Trophoblast cell (in vitro differentiated cells and primary cell): ENCODE results near the gene MAPK8IP2.

Experiments
- DNase-seq, 2 donors: peaks; one replicate each; pipeline ENCODE4 v3.0.0-alpha.2; 2016
- H2AFZ ChIP-seq: 2 replicates; pipeline ENCODE4 v1.6.1; 2013; ENCODE audit warnings: low read length, moderate library complexity, mild to moderate bottlenecking; ENCODE audit not compliant: insufficient read depth, poor library complexity
- H2AK5ac ChIP-seq: 2 replicates; pipeline ENCODE4 v1.6.1; 2013; ENCODE audit warnings: mild to moderate bottlenecking, low read length
- H2BK120ac ChIP-seq: 2 replicates; pipeline ENCODE4 v1.6.1; 2013; ENCODE audit warnings: low read length, mild to moderate bottlenecking, moderate library complexity; ENCODE audit not compliant: insufficient read depth, poor library complexity
- H2BK12ac ChIP-seq: 2 replicates; pipeline ENCODE4 v1.6.1; 2013; ENCODE audit warnings: mild to moderate bottlenecking, low read length, moderate library complexity
- H2BK5ac ChIP-seq: 2 replicates; pipeline ENCODE4 v1.6.1; 2013; ENCODE audit warnings: low read length, low read depth, moderate library complexity, mild to moderate bottlenecking; ENCODE audit not compliant: poor library complexity
- H3K14ac ChIP-seq: 2 replicates; pipeline ENCODE4 v1.6.1; 2013; ENCODE audit warnings: mild to moderate bottlenecking, low read length
- H3K18ac ChIP-seq: 2 replicates; pipeline ENCODE4 v1.6.1; 2013; ENCODE audit warnings: mild to moderate bottlenecking, low read length
- H3K23ac ChIP-seq: 2 replicates; pipeline ENCODE4 v1.6.1; 2013; ENCODE audit warnings: low read length
- H3K27ac ChIP-seq: 2 replicates; pipeline ENCODE4 v1.5.1; 2013; ENCODE audit warnings: low read depth, mild to moderate bottlenecking, inconsistent platforms, low read length, moderate library complexity
- H3K27me3 ChIP-seq: 2 replicates; pipeline ENCODE4 v1.6.1; 2013; ENCODE audit warnings: inconsistent platforms, mild to moderate bottlenecking, low read length, moderate library complexity; ENCODE audit not compliant: insufficient read depth
- H3K36me3 ChIP-seq, 2 experiments: 1 replicate in 1 of 2; 2 replicates in 1 of 2; pipeline ENCODE4 v1.6.1; 2013; ENCODE audit warnings: low read length in 2 of 2, mild to moderate bottlenecking in 2 of 2, moderate library complexity in 1 of 2; ENCODE audit not compliant: insufficient read depth in 2 of 2, control insufficient read depth in 1 of 2
- H3K4ac ChIP-seq: 2 replicates; pipeline ENCODE4 v1.6.1; 2013; ENCODE audit warnings: low read depth, mild to moderate bottlenecking, low read length, moderate library complexity
- H3K4me1 ChIP-seq, 2 experiments: 1 replicate in 1 of 2; 2 replicates in 1 of 2; pipeline ENCODE4 v1.6.1; 2013; ENCODE audit warnings: low read length in 2 of 2, mild to moderate bottlenecking in 2 of 2, moderate library complexity in 1 of 2; ENCODE audit not compliant: insufficient read depth in 2 of 2, control insufficient read depth in 1 of 2
- H3K4me2 ChIP-seq: 2 replicates; pipeline ENCODE4 v1.6.1; 2013; ENCODE audit warnings: inconsistent platforms, mild to moderate bottlenecking, low read length, moderate library complexity
- H3K4me3 ChIP-seq: 2 replicates; pipeline ENCODE4 v1.5.1; 2013; ENCODE audit warnings: mild to moderate bottlenecking, low read depth, low read length, inconsistent platforms
- H3K79me1 ChIP-seq: one replicate; pipeline ENCODE4 v1.6.1; 2013; ENCODE audit warnings: low read length
- H3K79me2 ChIP-seq: 2 replicates; pipeline ENCODE4 v1.6.1; 2013; ENCODE audit warnings: low read length, mild to moderate bottlenecking; ENCODE audit not compliant: control insufficient read depth, insufficient read depth, poor library complexity
- H3K9ac ChIP-seq: 2 replicates; pipeline ENCODE4 v1.6.1; 2013; ENCODE audit warnings: mild to moderate bottlenecking, low read length
- H3K9me3 ChIP-seq: 2 replicates; pipeline ENCODE4 v1.6.1; 2013; ENCODE audit warnings: low read depth, mild to moderate bottlenecking, control low read depth, inconsistent platforms, low read length; ENCODE audit not compliant: insufficient read depth
- H4K12ac ChIP-seq: 2 replicates; pipeline ENCODE4 v1.6.1; 2013; ENCODE audit warnings: low read depth, mild to moderate bottlenecking, low read length, moderate library complexity
- H4K8ac ChIP-seq: 2 replicates; pipeline ENCODE4 v1.6.1; 2013; ENCODE audit warnings: low read depth, mild to moderate bottlenecking, low read length, moderate library complexity
- H4K91ac ChIP-seq: one replicate; pipeline ENCODE4 v1.6.1; 2013; ENCODE audit warnings: low read depth, mild to moderate bottlenecking, low read length, moderate library complexity
- WGBS: extraction: QIAGEN DNeasy Blood & Tissue Kit; methylation state at CpG from one replicate; pipeline ENCODE4 v1.1.7; 2013; ENCODE audit warnings: missing lambda C conversion rate; ENCODE audit not compliant: insufficient read length, insufficient coverage; ENCODE audit errors: extremely low coverage; 5-methylcytosine and 5-hydroxymethylcytosine counted together

The MAPK8IP2 gene

GRCh38 chr22:50621948-50622722 lies 21.5 kb downstream of the MAPK8IP2 start:
- no peak overlapping the region for H2AK5ac ChIP-seq
- H3K27ac ChIP-seq = no peak overlapping the region
- no peak overlapping the region for H2BK120ac ChIP-seq
- H3K4ac ChIP-seq = no peak overlapping the region
- H3K23ac ChIP-seq = no peak overlapping the region
- whole genome bisulfite sequencing = no CpG with 5 or more reads among the region's 18 CpGs
- no peak overlapping the region for H3K4me2 ChIP-seq
- no peak overlapping the region for H3K18ac ChIP-seq
- no peaks in the 10 kb centered on the region for H3K79me1 ChIP-seq
- H3K4me1 ChIP-seq = peaks cover 1 to 2% of the 10 kb centered on the region in 2 experiments
- H3K79me2 ChIP-seq = no peaks in the 10 kb centered on the region
- no peak overlapping the region for H4K8ac ChIP-seq
- no peak overlapping the region for H2BK5ac ChIP-seq
- H4K12ac ChIP-seq = no peak overlapping the region
- H2BK12ac ChIP-seq = no peak overlapping the region
- H3K27me3 ChIP-seq = no peaks in the 10 kb centered on the region
- no peak overlapping the region for H3K14ac ChIP-seq
- no peak overlapping the region for H4K91ac ChIP-seq
- H2AFZ ChIP-seq = no peak overlapping the region
- peak in 1 of 2 donors; percentile 20 for DNase-seq
- no peak overlapping the region for H3K9ac ChIP-seq
- H3K9me3 ChIP-seq = peaks cover 1% of the 10 kb centered on the region
- peaks cover 9 to 13% of the 10 kb centered on the region in 2 experiments for H3K36me3 ChIP-seq
- H3K4me3 ChIP-seq = no peak overlapping the region

GRCh38 chr22:50622723-50623327 lies 22.2 kb downstream of the MAPK8IP2 start:
- H3K18ac ChIP-seq = no peak overlapping the region
- no CpG with 5 or more reads among the region's 16 CpGs for WGBS
- H3K14ac ChIP-seq = no peak overlapping the region
- peaks cover 9 to 13% of the 10 kb centered on the region in 2 experiments for H3K36me3 ChIP-seq
- H2BK12ac ChIP-seq = no peak overlapping the region
- no peak overlapping the region for H3K9ac ChIP-seq
- H4K91ac ChIP-seq = no peak overlapping the region
- peaks cover 1% of the 10 kb centered on the region for H3K9me3 ChIP-seq
- no peak overlapping the region for H2BK5ac ChIP-seq
- H3K23ac ChIP-seq = no peak overlapping the region
- H3K79me2 ChIP-seq = peaks cover 4% of the 10 kb centered on the region
- peak; percentile 82 to 86 for DNase-seq
- H2AFZ ChIP-seq = no peak overlapping the region
- H2AK5ac ChIP-seq = no peak overlapping the region
- no peak overlapping the region for H4K8ac ChIP-seq
- no peak overlapping the region for H3K27ac ChIP-seq
- H2BK120ac ChIP-seq = no peak overlapping the region
- H3K4me3 ChIP-seq = no peak overlapping the region
- H4K12ac ChIP-seq = no peak overlapping the region
- H3K27me3 ChIP-seq = no peaks in the 10 kb centered on the region
- H3K4me2 ChIP-seq = no peak overlapping the region
- H3K4me1 ChIP-seq = peaks cover 6 to 7% of the 10 kb centered on the region in 2 experiments
- H3K4ac ChIP-seq = no peak overlapping the region
- peaks cover 4% of the 10 kb centered on the region for H3K79me1 ChIP-seq

- H3K14ac ChIP-seq = no peak overlapping the region
- H3K27ac ChIP-seq = no peak overlapping the region
- peaks cover 7% of the 10 kb centered on the region for H3K79me1 ChIP-seq
- H2AK5ac ChIP-seq = no peak overlapping the region
- no peak overlapping the region for H4K12ac ChIP-seq
- peaks cover 5% of the 10 kb centered on the region for H3K79me2 ChIP-seq
- WGBS = no CpG with 5 or more reads among the region's 16 CpGs
- H3K4me1 ChIP-seq = peaks cover 12 to 13% of the 10 kb centered on the region in 2 experiments
- H3K4me3 ChIP-seq = no peak overlapping the region
- H3K23ac ChIP-seq = no peak overlapping the region
- H2BK12ac ChIP-seq = no peak overlapping the region
- peaks cover 5% of the 10 kb centered on the region for H3K9me3 ChIP-seq
- H2BK5ac ChIP-seq = no peak overlapping the region
- no peak overlapping the region for H4K8ac ChIP-seq
- H3K9ac ChIP-seq = no peak overlapping the region
- no peak for DNase-seq
- no peak overlapping the region for H3K18ac ChIP-seq
- H3K4me2 ChIP-seq = no peak overlapping the region
- H3K4ac ChIP-seq = no peak overlapping the region
- H3K36me3 ChIP-seq = peaks cover 9 to 13% of the 10 kb centered on the region in 2 experiments
- H3K27me3 ChIP-seq = no peaks in the 10 kb centered on the region
- no peak overlapping the region for H4K91ac ChIP-seq
- H2AFZ ChIP-seq = no peak overlapping the region
- H2BK120ac ChIP-seq = no peak overlapping the region
Observed at GRCh38 chr22:50624347-50625130, 23.9 kb downstream of the MAPK8IP2 start.

- no peak overlapping the region for H3K23ac ChIP-seq
- no peak overlapping the region for H2AFZ ChIP-seq
- H3K18ac ChIP-seq = no peak overlapping the region
- no peak overlapping the region for H2BK120ac ChIP-seq
- H4K91ac ChIP-seq = no peak overlapping the region
- H3K4me2 ChIP-seq = no peak overlapping the region
- H3K9ac ChIP-seq = no peak overlapping the region
- DNase-seq = no peak
- H2BK12ac ChIP-seq = no peak overlapping the region
- H3K14ac ChIP-seq = no peak overlapping the region
- peaks cover 7% of the 10 kb centered on the region for H3K79me1 ChIP-seq
- no peak overlapping the region for H3K4me3 ChIP-seq
- H3K9me3 ChIP-seq = peaks cover 5% of the 10 kb centered on the region
- peaks cover 9 to 13% of the 10 kb centered on the region in 2 experiments for H3K36me3 ChIP-seq
- no CpG with 5 or more reads among the region's 14 CpGs for WGBS
- no peak overlapping the region for H3K4ac ChIP-seq
- no peak overlapping the region for H3K27ac ChIP-seq
- peaks cover 12 to 13% of the 10 kb centered on the region in 2 experiments for H3K4me1 ChIP-seq
- no peak overlapping the region for H2AK5ac ChIP-seq
- H4K12ac ChIP-seq = no peak overlapping the region
- H2BK5ac ChIP-seq = no peak overlapping the region
- H3K79me2 ChIP-seq = peaks cover 5% of the 10 kb centered on the region
- H3K27me3 ChIP-seq = no peaks in the 10 kb centered on the region
- no peak overlapping the region for H4K8ac ChIP-seq
Observed at GRCh38 chr22:50625131-50625567, 24.6 kb downstream of the MAPK8IP2 start.
